OCI-LY1 (cell line): ENCODE measurements around the gene SPATA7.

Experiments used
- CTCF ChIP-seq: fragments of 200-600 bp; sonication (generic), shearing (Covaris generic); IDR thresholded peaks from 2 replicates; pipeline ENCODE4 v1.5.1; 2017; ENCODE audit warnings: mild to moderate bottlenecking, antibody characterized with exemption, low read length, moderate library complexity, mixed read lengths
- EZH2 ChIP-seq: fragments of 200-600 bp; sonication (generic), shearing (Covaris generic); IDR thresholded peaks from 2 replicates; pipeline ENCODE4 v1.8.0; 2017; ENCODE audit warnings: borderline replicate concordance, mixed run types, mild to moderate bottlenecking, antibody characterized with exemption, low read length, moderate library complexity, mixed read lengths

- TF ChIP-seq CTCF (no peak), EZH2 (no peak)
These were observed 39.3 kb upstream of the SPATA7 start for GRCh38 chr14:88346048-88346639.
